ENCODE results near the gene CTSW.

Gene CTSW

GRCh38 chr11:65919573-65920371, 40.1 kb downstream of the CTSW start:
- in situ Hi-C loops (cut with HindIII; ENCODE audit: low sequenced_read_pairs), result no loop called here

- in situ Hi-C loops (cut with HindIII; ENCODE audit: low sequenced_read_pairs), result no loop called here
Measured at GRCh38 chr11:65920372-65920802, 40.8 kb downstream of the CTSW start.

GRCh38 chr11:65921033-65921555, 41.5 kb downstream of the CTSW start:
- in situ Hi-C loops (cut with HindIII; ENCODE audit: low sequenced_read_pairs), result no loop called here

DNA sequence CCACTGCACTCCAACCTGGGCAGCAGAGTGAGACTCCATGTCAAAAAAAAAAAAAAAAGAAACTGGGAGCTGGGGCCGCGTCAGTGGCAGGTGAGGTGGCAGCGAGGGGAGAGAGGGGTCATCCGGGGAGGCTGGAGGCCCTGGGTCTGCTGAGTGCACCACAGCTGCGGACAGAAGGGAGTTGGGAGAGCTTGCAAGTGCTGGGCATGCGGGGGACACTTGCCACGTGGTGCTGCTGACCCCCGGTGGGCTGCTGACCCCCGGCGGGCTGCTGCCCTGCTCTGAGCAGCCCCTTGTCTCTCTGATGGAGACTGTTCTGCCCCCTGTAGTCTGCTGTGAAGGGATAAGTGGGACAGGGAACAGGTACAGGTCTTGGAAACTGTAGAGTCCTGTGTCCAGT, 42.2 kb downstream of the CTSW start:
- in situ Hi-C loops (cut with HindIII; ENCODE audit: low sequenced_read_pairs), result no loop called here

DNA sequence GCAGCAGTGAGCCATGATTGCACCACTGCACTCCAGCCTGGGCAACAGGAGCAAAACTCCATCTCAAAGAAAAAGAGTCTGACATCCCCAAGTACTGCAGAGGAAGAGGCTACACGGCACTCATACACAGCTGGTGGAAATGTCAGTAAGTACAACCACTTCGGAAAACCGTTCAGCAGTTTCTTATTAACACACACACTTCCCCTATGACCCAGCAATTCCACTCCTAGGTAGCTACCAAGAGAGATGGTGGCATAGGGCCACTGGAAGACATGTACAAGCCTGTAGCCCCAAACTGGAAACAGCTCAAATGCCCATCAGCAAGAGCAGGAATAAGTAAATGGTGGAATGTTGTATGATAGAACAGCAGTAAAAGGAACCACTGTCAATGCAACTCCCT, 42.9 kb downstream of the CTSW start:
- in situ Hi-C loops (cut with HindIII; ENCODE audit: low sequenced_read_pairs), result no loop called here

DNA sequence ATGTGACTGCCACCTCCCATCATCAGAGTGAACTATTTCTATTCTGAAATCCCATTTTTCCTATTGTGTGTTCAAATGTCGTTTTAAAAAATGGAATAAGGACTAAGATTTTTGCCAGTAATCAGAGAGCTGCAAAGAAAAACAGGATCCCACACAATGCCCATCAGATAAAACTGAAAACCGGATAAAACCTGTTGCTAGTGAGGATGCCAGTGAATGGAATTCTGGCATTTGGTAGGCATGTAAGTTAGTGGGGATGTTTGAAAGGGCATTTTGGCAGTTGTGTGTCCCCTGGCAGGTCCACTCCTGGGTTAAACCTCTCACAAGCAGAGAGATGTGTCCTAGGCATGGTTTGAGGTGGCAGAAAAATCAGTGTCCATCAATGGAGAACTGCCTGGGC, 45.8 kb downstream of the CTSW start:
- in situ Hi-C loops (cut with HindIII; ENCODE audit: low sequenced_read_pairs), result no loop called here

GRCh38 chr11:65927904-65928397, 48.3 kb downstream of the CTSW start:
- in situ Hi-C loops (cut with HindIII; ENCODE audit: low sequenced_read_pairs), result no loop called here

DNA sequence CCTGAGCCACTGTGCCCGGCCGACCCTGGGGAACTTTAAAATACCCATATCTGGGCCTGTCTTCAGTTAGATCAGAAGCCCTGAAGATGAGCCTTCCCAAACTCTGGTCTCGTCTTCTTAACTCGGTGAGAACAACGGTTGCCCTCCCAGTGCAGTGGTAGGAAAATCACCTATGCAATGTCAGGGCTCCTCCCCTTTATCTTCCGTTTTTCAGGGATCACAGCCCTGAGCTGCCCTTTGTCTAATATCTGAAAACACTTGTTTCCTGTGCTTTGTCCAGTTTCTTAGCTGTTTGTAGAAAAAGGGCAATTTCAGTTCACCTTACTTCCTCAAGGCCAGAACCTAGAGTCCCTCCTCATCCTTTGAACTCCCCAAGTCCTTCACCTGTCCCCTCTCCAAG, 49.0 kb downstream of the CTSW start:
- in situ Hi-C loops (cut with HindIII; ENCODE audit: low sequenced_read_pairs), result no loop called here

DNA sequence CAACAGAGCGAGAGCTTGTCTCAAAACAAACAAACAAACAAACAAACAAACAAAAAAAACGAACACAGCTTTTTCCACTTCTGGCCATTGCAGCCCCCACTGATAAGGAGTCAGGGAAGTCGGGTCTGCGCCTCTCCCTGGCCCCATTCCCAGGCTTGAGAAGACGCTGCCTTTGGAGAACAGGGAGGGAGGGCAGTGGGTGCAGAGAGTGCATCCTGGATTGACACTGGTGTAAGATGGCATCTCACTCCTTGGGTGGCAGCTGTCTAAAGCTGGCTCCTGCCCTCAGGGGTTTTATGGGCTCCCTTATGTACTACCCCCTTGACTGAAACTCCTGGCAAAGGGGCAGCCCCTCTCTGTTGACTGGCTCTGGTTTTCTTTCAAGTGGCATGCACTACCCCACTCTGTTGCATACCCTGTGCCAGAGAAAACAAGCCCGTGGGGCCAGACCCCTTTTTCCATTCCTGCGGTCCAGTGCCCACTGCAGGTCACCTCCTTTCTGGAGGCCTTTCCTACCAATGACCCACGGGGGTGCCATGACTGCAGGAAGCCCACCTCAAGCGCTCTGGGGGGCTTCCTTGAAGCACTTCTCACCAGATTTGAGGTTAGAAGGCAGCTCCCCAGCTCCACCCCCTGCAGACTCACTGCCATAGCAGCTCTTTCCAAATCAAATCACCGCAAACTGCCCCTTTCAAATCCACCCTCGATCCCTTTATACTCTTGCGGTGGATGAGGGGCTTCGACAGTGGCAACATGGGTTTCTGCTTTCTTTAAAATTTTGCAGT, 52.3 kb downstream of the CTSW start:
- in situ Hi-C loops (cut with HindIII; ENCODE audit: low sequenced_read_pairs), result no loop called here

GRCh38 chr11:65932558-65932919, 52.9 kb downstream of the CTSW start:
- in situ Hi-C loops (cut with HindIII; ENCODE audit: low sequenced_read_pairs), result no loop called here

Data from DLD1 (cell line).